NCI-H82 (cell line): ENCODE results near the gene COQ4.
"Not testable (repeated sequence)": the region's sequence is repeated elsewhere in the genome, so short reads cannot be mapped to it uniquely, and the experiment has no call there.

Experiments
- DNase-seq: peaks from one replicate; lab custom pipeline; 2025; lab: John Stamatoyannopoulos, UW

COQ4 gene

GRCh38 chr9:128298535-128299482 lies 23.8 kb upstream of the COQ4 start:
- DNase-seq, result no peak

- DNase-seq, result no peak
These were observed 18.3 kb upstream of the COQ4 start for GRCh38 chr9:128304136-128304970.

- DNase-seq, result peak; percentile 98
These were observed 17.7 kb upstream of the COQ4 start for GRCh38 chr9:128304971-128305288.

GRCh38 chr9:128309551-128309950 lies 13.1 kb upstream of the COQ4 start:
- DNase-seq, result no peak

GRCh38 chr9:128310461-128310860 lies 12.2 kb upstream of the COQ4 start:
- DNase-seq, result no peak

- DNase-seq, result no peak
These were observed 7.9 kb upstream of the COQ4 start for GRCh38 chr9:128314697-128315096.

- DNase-seq, result no peak
These were observed 6.2 kb upstream of the COQ4 start for GRCh38 chr9:128316421-128316820.

GRCh38 chr9:128317629-128318028 lies 5.0 kb upstream of the COQ4 start:
- no peak for DNase-seq

GRCh38 chr9:128321343-128321742 lies 1.3 kb upstream of the COQ4 start:
- DNase-seq, result no peak

- no peak for DNase-seq
These were observed 698 bp upstream of the COQ4 start for GRCh38 chr9:128321879-128322403.

GRCh38 chr9:128323212-128323730 lies 632 bp downstream of the COQ4 start:
- DNase-seq, result no peak

- DNase-seq, result no peak
These were observed 1.2 kb downstream of the COQ4 start for GRCh38 chr9:128323791-128324190.

GRCh38 chr9:128324401-128324800 lies 1.8 kb downstream of the COQ4 start:
- DNase-seq, result no peak

GRCh38 chr9:128325629-128326028 lies 3.0 kb downstream of the COQ4 start:
- DNase-seq, result no peak

- no peak for DNase-seq
These were observed 10.8 kb downstream of the COQ4 start for GRCh38 chr9:128333451-128333869.

- no peak for DNase-seq
These were observed 12.5 kb downstream of the COQ4 start for GRCh38 chr9:128335161-128335560.

- DNase-seq, result no peak
These were observed 13.3 kb downstream of the COQ4 start for GRCh38 chr9:128335914-128336313.

GRCh38 chr9:128337936-128338335 lies 15.3 kb downstream of the COQ4 start:
- no peak for DNase-seq

GRCh38 chr9:128338852-128339614 lies 16.4 kb downstream of the COQ4 start:
- DNase-seq, result not testable (repeated sequence)

GRCh38 chr9:128339761-128340690 lies 17.4 kb downstream of the COQ4 start, which contains the start of gene SLC27A4:
SLC27A4 (plus strand) TSS chr9:128340527; CDS start chr9:128343133, 2,606 bp downstream.
- peak; percentile 88 for DNase-seq
